HG03103 (cell line): ENCODE data around the gene PPP1R27.

Source experiments
- ATAC-seq: cut with Tn5 transposase; IDR thresholded peaks from one replicate; pipeline ENCODE4 v1.9.1; 2021; ENCODE audit warnings: low read depth; ENCODE audit not compliant: unreplicated experiment

PPP1R27 gene

DNA sequence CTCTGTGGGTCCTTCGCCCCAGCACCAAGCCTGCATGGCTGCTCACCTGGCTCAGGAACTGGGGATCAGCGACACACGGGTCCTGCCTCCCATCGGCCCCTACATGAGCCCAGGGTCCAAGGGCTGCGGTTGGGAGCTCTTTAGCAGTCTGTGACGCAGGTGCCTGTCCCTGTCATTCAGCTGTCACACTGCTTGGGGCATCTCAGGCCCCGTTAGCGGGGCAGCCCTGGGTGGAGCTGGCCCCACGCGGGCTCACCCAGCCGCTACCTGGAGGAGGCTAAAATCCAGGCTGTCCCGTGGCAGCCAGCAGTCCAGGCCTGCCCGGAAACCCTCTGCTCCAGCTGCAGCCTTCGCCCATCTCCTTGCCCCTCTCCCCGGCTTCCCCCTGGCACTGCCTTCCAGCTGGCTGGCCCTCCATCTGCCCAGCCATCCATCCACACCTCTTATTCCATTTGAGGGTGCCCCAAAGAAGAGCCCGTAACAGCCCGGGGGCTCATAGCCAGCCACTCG, 27.6 kb downstream of the PPP1R27 start:
- no peak for ATAC-seq

DNA sequence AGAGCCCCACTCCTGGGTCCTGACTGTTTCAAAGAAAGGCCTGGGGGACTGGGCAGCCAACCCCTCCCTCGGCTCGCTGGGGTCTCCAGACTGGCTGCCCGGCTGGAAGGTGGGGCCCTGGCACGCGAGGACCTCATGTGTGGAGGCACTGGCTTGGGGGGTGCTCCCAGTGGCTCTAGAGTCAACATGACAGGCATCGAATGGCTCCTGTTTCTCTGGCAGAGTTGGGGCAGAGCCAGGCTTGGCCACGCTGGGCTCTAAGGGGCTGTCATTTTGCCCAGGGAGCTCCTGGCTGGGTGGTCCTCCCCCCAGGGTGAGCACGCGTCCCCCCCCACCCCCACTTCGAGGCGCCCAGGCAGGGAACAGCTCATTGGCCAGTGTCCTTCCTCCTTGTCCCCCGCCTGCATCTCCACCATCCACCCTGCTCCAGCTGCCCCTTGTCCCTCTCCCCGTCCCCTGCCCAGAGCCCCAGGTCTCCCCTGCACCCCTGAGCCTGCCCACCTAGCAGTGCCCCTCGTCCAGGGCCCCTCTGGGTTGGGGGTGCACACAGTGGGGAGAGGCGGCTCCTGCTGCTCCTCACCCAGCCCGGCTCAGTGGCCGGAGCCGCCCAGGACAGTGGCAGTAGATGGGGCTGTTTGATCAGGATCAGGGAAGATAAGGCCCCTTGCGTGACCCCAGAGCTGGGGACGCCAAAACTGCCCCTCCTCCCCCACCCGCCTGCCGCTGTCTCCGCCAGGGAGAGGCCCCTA, 28.2 kb downstream of the PPP1R27 start:
- ATAC-seq: no peak

DNA sequence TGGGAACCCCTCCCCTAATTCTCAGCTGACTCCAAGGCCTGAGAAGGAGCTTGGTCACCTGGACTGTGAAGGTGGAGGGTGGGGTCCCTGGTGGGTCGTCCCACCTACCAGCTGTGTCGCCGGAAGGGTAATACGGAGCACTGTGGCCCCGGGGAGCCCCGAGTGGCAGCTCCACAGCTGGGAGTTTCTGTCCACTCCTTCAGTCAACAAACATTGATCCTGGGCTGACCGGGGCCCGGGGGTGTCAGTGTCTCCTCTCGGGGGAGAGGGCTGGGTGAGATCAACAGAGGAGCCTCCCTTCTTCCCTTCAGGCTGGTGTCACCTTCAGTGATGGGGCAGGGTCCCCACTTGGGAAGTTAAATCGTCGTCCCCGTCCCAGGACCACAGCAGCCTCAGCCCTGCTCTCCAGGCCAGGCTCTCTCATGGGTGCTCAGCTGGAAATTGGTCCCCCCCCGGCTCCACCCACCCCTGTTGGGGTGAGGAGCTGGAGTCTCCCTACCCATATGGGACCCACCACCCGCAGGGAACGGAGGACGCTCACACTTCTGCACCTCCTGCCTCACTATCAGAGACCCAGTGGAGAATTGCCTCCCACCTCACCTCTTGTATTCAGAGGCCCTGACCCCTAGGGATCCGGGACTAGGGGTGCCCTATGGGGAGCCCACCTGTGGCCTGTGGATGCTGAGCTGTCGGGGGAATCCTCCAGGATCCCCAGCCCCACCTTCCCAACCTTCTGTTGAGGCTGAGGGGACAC, 29.0 kb downstream of the PPP1R27 start:
- no peak for ATAC-seq

DNA sequence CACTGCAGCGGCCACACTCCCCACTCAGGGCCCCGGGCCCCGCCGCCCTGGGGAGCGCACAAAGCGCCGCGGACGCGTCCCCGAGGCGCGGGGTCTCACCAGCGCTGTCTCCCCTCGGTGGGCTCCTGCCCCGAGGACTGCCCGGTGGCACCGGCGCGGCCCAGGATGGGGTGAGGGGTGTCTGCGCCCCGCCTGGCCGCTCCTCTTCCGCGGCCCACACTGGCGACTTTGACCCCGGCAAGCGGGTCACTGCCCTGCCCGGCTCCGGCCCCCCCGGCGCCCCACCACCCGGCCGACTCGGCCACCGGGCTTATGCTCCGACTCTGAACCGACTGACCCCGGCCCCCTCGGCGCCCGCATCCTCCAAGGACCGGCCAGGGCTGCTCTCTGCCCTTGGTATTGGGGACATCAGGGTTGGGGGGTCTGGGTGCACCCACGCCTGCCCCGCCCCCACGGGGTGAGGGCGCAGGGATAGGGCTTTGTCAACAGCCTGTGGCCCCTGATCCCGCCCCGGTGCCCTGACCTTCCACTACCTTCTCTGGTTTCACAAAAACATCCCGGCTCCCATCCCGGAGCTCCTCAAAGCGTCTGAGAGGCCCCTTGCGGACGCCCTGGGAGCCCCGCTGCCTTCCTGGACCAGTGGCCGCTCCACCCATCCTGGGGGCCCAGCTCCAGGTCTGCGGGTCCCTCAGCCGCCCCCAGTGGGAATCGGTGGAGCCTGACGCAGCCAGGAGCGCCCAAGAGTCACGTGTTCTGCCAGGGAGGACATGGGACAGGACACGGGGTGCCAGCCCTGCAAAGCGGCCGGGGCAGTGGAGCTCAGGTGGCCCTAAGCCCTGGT, 30.1 kb downstream of the PPP1R27 start:
- ATAC-seq: no peak

DNA sequence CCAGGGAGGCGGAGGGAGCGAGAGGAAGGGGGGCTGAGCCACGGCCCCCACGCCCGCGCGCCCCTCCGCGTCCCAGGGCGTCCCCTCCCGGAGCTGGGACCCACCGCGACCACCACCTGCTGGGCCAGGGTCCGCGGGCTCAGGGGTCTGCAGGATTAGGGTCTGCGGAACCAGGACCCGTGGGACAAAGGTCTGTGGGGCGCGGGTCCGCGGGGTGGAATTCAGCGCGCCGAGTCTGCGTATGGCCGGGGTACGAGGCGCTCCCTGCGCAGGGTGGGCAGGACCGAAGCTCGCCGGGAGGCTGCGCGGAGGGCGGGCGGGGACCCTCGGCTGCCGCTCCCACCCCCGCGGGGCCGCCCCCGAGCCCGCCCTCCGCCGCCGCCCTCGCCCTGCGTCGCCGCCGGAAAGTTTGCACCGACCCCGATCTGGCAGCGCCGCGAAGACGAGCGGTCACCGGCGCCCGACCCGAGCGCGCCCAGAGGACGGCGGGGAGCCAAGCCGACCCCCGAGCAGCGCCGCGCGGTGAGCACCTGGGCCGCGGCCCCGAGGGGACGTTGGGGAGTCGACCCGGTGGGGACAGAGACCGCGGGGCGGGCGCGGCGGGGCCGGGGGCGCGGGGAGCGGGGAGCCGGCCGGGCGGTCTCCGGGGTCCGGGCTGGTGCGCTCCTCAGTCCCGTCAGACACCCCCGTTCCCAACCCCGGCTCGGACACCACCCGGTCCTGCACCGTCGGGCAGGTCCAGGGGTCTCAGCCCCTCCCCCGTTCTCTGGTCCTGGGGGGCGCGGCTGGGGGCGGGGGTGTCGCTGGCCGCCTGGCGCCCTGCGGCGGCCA, 30.9 kb downstream of the PPP1R27 start, which contains the start of gene GCGR:
TSS of gene GCGR (plus strand) at position 423 of the 831 bp plus-strand sequence. CDS start 4,869 bp downstream, outside the sequence.
- ATAC-seq: no peak

GRCh38 chr17:81802856-81803643, 31.8 kb downstream of the PPP1R27 start:
- no peak for ATAC-seq

GRCh38 chr17:81802048-81802758, 32.6 kb downstream of the PPP1R27 start:
- no peak for ATAC-seq

GRCh38 chr17:81801327-81801726, 33.5 kb downstream of the PPP1R27 start:
- no peak for ATAC-seq

GRCh38 chr17:81794509-81794908, 40.3 kb downstream of the PPP1R27 start:
- no peak for ATAC-seq

DNA sequence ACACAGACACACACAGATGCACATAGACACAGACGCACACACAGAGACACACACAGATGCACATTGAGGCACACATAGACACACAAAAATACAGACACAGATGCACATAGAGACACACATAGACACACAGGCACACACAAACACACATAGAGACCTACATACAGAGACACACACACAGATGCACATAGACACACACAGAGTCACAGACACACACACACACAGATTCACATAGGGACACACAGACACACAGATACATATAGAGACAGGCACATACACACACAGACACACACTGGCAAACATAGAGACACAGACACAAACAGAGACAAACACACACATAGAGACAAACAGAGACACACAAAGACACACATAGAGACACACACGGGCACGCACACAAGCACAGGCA, 40.8 kb downstream of the PPP1R27 start:
- ATAC-seq: no peak

DNA sequence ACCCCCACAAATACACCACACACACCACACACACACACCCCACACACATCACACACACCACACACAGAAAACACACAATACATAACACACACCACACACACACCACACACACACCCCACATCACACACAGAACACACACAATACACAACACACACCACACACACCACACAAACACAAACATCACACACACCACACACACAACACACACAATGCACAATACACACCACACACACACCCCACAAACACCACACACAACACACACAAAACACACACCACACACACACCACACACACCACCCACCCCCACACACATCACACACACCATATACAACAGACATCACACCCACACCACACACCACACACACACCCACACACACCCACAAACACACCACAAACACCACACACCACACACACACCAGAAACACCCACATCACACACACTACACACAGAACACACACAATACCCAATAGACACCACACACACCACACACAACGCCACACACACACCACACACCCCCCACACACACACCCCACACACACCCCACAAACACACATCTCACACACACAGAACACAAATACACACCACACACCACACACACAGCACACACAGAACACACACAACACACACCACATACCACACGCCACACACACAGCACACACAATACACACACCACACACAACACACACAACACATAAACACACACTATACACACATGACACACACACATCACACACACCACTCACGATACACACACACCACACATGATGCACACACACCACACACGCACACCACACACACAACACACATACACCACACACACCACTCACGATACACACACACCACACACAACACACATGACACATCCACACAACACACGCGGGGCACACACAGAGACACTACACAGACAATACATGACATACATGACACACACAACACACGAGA, 41.9 kb downstream of the PPP1R27 start:
- no peak for ATAC-seq
